ENCODE measurements around the gene MGAT5.

MGAT5 gene

DNA sequence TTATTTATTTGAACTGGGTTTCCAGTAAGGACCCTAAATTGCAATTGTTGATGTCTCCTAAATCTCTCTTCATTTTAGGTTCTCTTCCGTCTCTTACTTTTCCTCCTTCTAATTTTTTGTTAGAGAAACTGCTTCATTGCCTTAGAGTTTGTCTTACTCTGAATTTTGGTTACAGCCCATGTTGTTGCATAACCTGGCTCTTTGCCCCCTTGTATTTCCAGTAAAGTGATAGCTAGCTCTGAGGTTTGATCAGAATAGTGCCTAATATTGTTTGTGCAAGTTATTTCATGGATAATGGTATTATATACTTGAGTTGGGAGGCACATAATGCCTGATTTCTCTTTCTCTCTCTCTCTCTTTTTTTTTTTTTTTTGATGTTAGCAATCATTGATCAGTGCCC lies 71.8 kb downstream of the MGAT5 start:
- TF ChIP-seq CREB1 (IDR thresholded peaks at IDR 0.05; ENCODE audit: low read depth) (no peak), TAF1 (IDR thresholded peaks at IDR 0.05; ENCODE audit: low read depth) (no peak), TCF12 (IDR thresholded peaks at IDR 0.05; ENCODE audit: low read depth) (no peak), ZBTB7A (IDR thresholded peaks at IDR 0.05; ENCODE audit: low read depth) (no peak), CEBPB (IDR thresholded peaks at IDR 0.05) (no peak), EGR1 (IDR thresholded peaks at IDR 0.05) (no peak), TEAD4 (IDR thresholded peaks at IDR 0.05) (no peak)
- TF ChIP-seq, protein P1, sequence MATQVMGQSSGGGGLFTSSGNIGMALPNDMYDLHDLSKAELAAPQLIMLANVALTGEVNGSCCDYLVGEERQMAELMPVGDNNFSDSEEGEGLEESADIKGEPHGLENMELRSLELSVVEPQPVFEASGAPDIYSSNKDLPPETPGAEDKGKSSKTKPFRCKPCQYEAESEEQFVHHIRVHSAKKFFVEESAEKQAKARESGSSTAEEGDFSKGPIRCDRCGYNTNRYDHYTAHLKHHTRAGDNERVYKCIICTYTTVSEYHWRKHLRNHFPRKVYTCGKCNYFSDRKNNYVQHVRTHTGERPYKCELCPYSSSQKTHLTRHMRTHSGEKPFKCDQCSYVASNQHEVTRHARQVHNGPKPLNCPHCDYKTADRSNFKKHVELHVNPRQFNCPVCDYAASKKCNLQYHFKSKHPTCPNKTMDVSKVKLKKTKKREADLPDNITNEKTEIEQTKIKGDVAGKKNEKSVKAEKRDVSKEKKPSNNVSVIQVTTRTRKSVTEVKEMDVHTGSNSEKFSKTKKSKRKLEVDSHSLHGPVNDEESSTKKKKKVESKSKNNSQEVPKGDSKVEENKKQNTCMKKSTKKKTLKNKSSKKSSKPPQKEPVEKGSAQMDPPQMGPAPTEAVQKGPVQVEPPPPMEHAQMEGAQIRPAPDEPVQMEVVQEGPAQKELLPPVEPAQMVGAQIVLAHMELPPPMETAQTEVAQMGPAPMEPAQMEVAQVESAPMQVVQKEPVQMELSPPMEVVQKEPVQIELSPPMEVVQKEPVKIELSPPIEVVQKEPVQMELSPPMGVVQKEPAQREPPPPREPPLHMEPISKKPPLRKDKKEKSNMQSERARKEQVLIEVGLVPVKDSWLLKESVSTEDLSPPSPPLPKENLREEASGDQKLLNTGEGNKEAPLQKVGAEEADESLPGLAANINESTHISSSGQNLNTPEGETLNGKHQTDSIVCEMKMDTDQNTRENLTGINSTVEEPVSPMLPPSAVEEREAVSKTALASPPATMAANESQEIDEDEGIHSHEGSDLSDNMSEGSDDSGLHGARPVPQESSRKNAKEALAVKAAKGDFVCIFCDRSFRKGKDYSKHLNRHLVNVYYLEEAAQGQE (IDR thresholded peaks at IDR 0.05; ENCODE audit: low read depth), result no peak
- TF ChIP-seq, protein P2, sequence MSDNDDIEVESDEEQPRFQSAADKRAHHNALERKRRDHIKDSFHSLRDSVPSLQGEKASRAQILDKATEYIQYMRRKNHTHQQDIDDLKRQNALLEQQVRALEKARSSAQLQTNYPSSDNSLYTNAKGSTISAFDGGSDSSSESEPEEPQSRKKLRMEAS (IDR thresholded peaks at IDR 0.05), result no peak

DNA sequence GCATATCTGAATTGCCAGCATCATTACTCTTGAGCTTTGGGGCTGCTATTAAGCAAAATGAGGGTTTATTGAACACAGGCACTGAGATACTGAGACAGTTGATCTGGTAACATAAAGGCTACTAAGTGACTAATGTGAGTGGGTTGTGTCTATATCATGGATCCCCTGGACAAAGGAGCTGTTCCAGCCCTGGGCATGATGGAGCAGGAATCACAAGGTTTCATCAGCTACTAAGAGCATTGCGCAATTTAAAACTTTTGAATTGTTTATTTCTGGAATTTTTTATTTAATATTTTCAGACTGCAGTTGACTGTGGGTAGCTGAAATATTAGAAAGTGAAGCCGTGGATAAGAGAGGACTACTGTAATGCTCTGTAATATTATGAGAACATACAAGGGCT lies 73.5 kb downstream of the MGAT5 start:
- TF ChIP-seq TCF12 (IDR thresholded peaks at IDR 0.05; ENCODE audit: low read depth) (no peak), EGR1 (IDR thresholded peaks at IDR 0.05) (no peak), TAF1 (IDR thresholded peaks at IDR 0.05; ENCODE audit: low read depth) (no peak), CEBPB (IDR thresholded peaks at IDR 0.05) (peak; percentile 83)
- TF ChIP-seq, protein P3, sequence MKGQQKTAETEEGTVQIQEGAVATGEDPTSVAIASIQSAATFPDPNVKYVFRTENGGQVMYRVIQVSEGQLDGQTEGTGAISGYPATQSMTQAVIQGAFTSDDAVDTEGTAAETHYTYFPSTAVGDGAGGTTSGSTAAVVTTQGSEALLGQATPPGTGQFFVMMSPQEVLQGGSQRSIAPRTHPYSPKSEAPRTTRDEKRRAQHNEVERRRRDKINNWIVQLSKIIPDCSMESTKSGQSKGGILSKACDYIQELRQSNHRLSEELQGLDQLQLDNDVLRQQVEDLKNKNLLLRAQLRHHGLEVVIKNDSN (IDR thresholded peaks at IDR 0.05), result no peak

DNA sequence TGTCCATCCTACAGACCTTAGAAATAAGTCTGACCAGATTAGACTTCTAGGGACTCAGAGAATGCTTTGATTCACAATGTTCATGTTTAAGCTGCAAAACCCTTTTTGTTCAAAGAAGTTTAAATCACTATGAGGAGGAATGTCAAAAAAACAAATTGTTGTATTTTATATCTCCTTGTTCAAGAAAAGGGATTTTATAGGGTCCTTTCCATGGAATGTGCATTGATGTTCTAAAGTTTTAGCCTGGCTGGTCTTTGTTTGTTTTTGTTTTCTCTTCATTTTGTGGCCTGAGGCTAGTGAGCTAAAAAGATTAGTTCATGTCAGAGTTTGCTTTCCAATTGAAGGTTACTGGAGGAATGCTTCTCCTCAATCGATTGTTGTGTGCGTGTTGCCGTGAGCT lies 77.2 kb downstream of the MGAT5 start:
- TF ChIP-seq, protein P3 (IDR thresholded peaks at IDR 0.05), result no peak
- TF ChIP-seq TCF12 (IDR thresholded peaks at IDR 0.05; ENCODE audit: low read depth), result no peak
- no peak for TF ChIP-seq FOXM1 (IDR thresholded peaks at IDR 0.05; ENCODE audit: borderline replicate concordance, low read depth)
- TF ChIP-seq, protein P2 (IDR thresholded peaks at IDR 0.05), result no peak
- TF ChIP-seq TEAD4 (IDR thresholded peaks at IDR 0.05), result no peak
- TF ChIP-seq YY1 (IDR thresholded peaks at IDR 0.05; ENCODE audit: low read depth), result no peak
- no peak for TF ChIP-seq EP300 (IDR thresholded peaks at IDR 0.05; ENCODE audit: borderline replicate concordance)
- TF ChIP-seq TAF1 (IDR thresholded peaks at IDR 0.05; ENCODE audit: low read depth), result no peak
- no peak for TF ChIP-seq CEBPB (IDR thresholded peaks at IDR 0.05)
- no peak for TF ChIP-seq EGR1 (IDR thresholded peaks at IDR 0.05)
- no peak for TF ChIP-seq RAD21 (IDR thresholded peaks at IDR 0.05; ENCODE audit: low read depth)
- TF ChIP-seq, protein P1 (IDR thresholded peaks at IDR 0.05; ENCODE audit: low read depth), result no peak
- no peak for TF ChIP-seq CREB1 (IDR thresholded peaks at IDR 0.05; ENCODE audit: low read depth)
- TF ChIP-seq NFIC (IDR thresholded peaks at IDR 0.05), result no peak
- TF ChIP-seq ZBTB7A (IDR thresholded peaks at IDR 0.05; ENCODE audit: low read depth), result no peak

DNA sequence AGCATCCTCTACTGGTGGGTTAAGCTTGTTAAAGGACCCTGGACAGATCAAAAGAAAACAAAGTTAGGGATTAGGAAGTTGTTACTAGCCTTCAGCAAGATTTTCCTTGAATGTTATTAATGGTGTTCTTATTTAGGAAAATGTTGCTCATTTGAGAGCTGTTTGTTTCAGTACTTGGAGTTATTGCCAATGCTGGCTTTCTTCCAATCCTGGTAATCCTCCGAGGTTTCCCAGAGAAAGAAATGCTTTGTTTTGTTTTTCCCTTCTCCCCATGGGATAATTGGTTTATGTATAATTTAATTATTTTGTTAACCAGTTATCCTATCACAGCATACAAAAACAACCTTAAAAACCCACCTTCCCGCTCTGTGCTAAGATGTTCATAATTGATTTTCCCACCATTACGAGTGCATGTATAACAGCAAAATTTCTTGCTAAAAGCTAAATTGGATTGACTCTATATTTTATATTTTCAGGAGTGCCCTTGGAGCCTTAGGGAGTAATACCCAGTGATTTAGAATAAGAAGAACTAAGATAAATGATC lies 79.8 kb downstream of the MGAT5 start:
- TF ChIP-seq ZBTB7A (IDR thresholded peaks at IDR 0.05; ENCODE audit: low read depth) (no peak), CEBPB (IDR thresholded peaks at IDR 0.05) (no peak), TEAD4 (IDR thresholded peaks at IDR 0.05) (no peak), RAD21 (IDR thresholded peaks at IDR 0.05; ENCODE audit: low read depth) (no peak), NFIC (IDR thresholded peaks at IDR 0.05) (no peak), EGR1 (IDR thresholded peaks at IDR 0.05) (no peak), TAF1 (IDR thresholded peaks at IDR 0.05; ENCODE audit: low read depth) (no peak), EP300 (IDR thresholded peaks at IDR 0.05; ENCODE audit: borderline replicate concordance) (no peak), YY1 (IDR thresholded peaks at IDR 0.05; ENCODE audit: low read depth) (no peak), FOXM1 (IDR thresholded peaks at IDR 0.05; ENCODE audit: borderline replicate concordance, low read depth) (no peak), TCF12 (IDR thresholded peaks at IDR 0.05; ENCODE audit: low read depth) (no peak), CREB1 (IDR thresholded peaks at IDR 0.05; ENCODE audit: low read depth) (no peak)
- TF ChIP-seq, protein P3 (IDR thresholded peaks at IDR 0.05), result no peak
- TF ChIP-seq, protein P2 (IDR thresholded peaks at IDR 0.05), result no peak
- TF ChIP-seq, protein P1 (IDR thresholded peaks at IDR 0.05; ENCODE audit: low read depth), result no peak
